ENCODE data around the gene TPD52L1.
A peak's percentile ranks its signal among the peaks of the same experiment; 100 is the strongest.

The TPD52L1 gene

DNA sequence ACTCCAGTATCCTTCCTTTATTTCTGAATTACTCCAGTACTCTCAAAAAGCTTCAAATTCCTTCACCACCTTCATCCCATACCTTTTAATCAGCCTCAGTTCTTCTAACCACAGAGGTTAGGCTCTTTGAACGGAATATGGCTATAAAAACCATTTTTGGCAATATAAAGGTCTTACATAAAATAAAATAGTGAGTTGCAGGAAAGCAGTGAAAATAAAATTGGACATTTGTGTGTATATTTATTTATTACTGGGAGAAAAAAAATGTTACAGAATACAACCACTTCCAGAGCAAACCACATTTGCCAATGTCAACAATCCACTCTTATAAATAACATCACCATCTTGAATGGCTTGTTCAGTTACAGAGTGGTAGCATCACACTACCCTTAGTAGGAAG, 140.5 kb downstream of the TPD52L1 start:
- Histone ChIP-seq H3K4me1 (ENCODE audit: control insufficient read depth in 1 of 2, insufficient read depth in 2 of 2, low read length in 2 of 2) (no peaks in the 10 kb centered on the region), H3K9ac (ENCODE audit: low read depth in 1 of 2, low read length in 2 of 2) (no peak overlapping the region), H3K36me3 (ENCODE audit: control insufficient read depth in 1 of 2, insufficient read depth in 2 of 2, low read length in 2 of 2) (peaks cover 10 to 33% of the 10 kb centered on the region in 2 donors), H3K9me3 (ENCODE audit: control insufficient read depth in 1 of 2, low read length in 2 of 2) (no peaks in the 10 kb centered on the region), H3K4me3 (ENCODE audit: low read depth in 1 of 2, low read length in 2 of 2) (no peak overlapping the region), H3K27me3 (ENCODE audit: control insufficient read depth in 1 of 2, insufficient read depth in 2 of 2, low read length in 2 of 2) (no peaks in the 10 kb centered on the region), H3K27ac (ENCODE audit: low read depth, low read length) (no peak overlapping the region)

DNA sequence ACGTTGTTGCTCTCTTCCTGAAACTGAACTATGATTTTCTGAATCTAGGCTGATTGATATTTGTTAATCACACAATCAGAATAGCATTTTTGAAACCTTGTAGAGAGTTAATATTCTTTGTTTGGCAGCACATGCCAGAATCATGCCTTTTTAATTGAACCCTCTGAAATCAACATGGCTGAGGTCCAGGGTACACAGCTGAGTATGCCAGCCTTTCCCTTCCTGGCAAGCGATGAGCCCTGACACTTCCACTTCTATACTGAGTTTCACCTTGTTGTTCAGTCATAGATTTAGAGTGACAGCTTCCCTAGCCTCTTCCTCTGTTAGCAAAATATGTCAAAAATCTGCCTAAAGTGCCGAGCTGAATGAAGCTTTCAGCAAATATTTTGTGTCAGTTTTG, 141.4 kb downstream of the TPD52L1 start:
- Histone ChIP-seq H3K27ac (ENCODE audit: low read depth, low read length) (no peak overlapping the region), H3K27me3 (ENCODE audit: control insufficient read depth in 1 of 2, insufficient read depth in 2 of 2, low read length in 2 of 2) (no peaks in the 10 kb centered on the region), H3K4me3 (ENCODE audit: low read depth in 1 of 2, low read length in 2 of 2) (no peak overlapping the region), H3K9me3 (ENCODE audit: control insufficient read depth in 1 of 2, low read length in 2 of 2) (no peaks in the 10 kb centered on the region), H3K4me1 (ENCODE audit: control insufficient read depth in 1 of 2, insufficient read depth in 2 of 2, low read length in 2 of 2) (peaks cover under 1 to 4% of the 10 kb centered on the region in 2 donors), H3K36me3 (ENCODE audit: control insufficient read depth in 1 of 2, insufficient read depth in 2 of 2, low read length in 2 of 2) (peaks cover 10 to 30% of the 10 kb centered on the region in 2 donors), H3K9ac (ENCODE audit: low read depth in 1 of 2, low read length in 2 of 2) (no peak overlapping the region)

GRCh38 chr6:125296471-125296870, 142.9 kb downstream of the TPD52L1 start:
- H3K9me3 ChIP-seq (ENCODE audit: control insufficient read depth in 1 of 2, low read length in 2 of 2): no peaks in the 10 kb centered on the region
- peaks cover 11 to 14% of the 10 kb centered on the region in 2 donors for H3K4me1 ChIP-seq (ENCODE audit: control insufficient read depth in 1 of 2, insufficient read depth in 2 of 2, low read length in 2 of 2)
- H3K27me3 ChIP-seq (ENCODE audit: control insufficient read depth in 1 of 2, insufficient read depth in 2 of 2, low read length in 2 of 2): no peaks in the 10 kb centered on the region
- H3K9ac ChIP-seq (ENCODE audit: low read depth in 1 of 2, low read length in 2 of 2): no peak overlapping the region
- H3K27ac ChIP-seq (ENCODE audit: low read depth, low read length): no peak overlapping the region
- H3K4me3 ChIP-seq (ENCODE audit: low read depth in 1 of 2, low read length in 2 of 2): no peak overlapping the region
- peaks cover 10 to 29% of the 10 kb centered on the region in 2 donors for H3K36me3 ChIP-seq (ENCODE audit: control insufficient read depth in 1 of 2, insufficient read depth in 2 of 2, low read length in 2 of 2)

DNA sequence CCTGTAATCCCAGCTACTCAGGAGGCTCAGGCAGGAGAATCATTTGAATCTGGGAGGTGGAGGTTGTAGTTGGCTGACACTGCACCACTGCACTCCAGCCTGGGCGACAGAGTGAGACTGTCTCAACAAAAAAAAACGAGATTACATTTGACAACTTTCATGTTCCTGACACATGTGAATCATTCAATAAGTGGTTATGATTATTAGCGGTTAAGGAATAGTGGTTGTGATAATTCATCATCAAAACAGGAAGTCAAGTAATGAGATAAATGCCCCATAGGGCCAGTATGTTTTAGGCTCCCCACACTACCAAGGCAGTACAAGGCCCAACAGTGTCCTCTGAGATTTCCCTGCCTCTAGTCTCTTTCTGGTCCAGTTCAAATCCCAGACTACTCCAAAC, 145.7 kb downstream of the TPD52L1 start:
- peaks cover 11 to 14% of the 10 kb centered on the region in 2 donors for H3K4me1 ChIP-seq (ENCODE audit: control insufficient read depth in 1 of 2, insufficient read depth in 2 of 2, low read length in 2 of 2)
- H3K4me3 ChIP-seq (ENCODE audit: low read depth in 1 of 2, low read length in 2 of 2): no peak overlapping the region
- H3K27ac ChIP-seq (ENCODE audit: low read depth, low read length): no peak overlapping the region
- H3K27me3 ChIP-seq (ENCODE audit: control insufficient read depth in 1 of 2, insufficient read depth in 2 of 2, low read length in 2 of 2): no peaks in the 10 kb centered on the region
- no peaks in the 10 kb centered on the region for H3K9me3 ChIP-seq (ENCODE audit: control insufficient read depth in 1 of 2, low read length in 2 of 2)
- H3K9ac ChIP-seq (ENCODE audit: low read depth in 1 of 2, low read length in 2 of 2): no peak overlapping the region
- H3K36me3 ChIP-seq (ENCODE audit: control insufficient read depth in 1 of 2, insufficient read depth in 2 of 2, low read length in 2 of 2): peaks cover 5 to 17% of the 10 kb centered on the region in 2 donors

DNA sequence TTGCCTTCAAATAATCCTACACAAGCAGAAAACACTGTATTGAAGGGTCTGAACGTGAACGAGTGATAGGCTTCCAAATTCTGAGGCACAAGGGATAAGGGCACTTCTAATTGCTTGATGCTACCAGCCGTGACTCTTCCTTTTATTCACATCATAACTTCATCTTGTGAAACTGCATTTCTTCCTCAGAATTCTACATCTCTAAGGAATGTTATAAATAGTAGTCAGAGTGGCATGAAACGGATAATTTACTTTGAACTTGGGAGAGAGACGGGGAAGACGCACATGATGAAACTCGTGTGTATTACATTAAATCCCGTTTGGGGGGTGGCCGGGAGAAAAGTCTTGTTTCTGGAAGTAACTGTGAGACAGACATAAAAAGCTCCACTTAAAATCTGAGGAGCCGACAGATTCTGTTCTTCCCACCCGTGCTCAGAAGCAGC, 147.4 kb downstream of the TPD52L1 start:
- Histone ChIP-seq H3K4me1 (ENCODE audit: control insufficient read depth in 1 of 2, insufficient read depth in 2 of 2, low read length in 2 of 2) (peaks cover 11 to 14% of the 10 kb centered on the region in 2 donors), H3K27ac (ENCODE audit: low read depth, low read length) (no peak overlapping the region), H3K9ac (ENCODE audit: low read depth in 1 of 2, low read length in 2 of 2) (peak overlapping the region; percentile 58 to 88), H3K27me3 (ENCODE audit: control insufficient read depth in 1 of 2, insufficient read depth in 2 of 2, low read length in 2 of 2) (no peaks in the 10 kb centered on the region), H3K4me3 (ENCODE audit: low read depth in 1 of 2, low read length in 2 of 2) (peak overlapping the region; percentile 73 to 84), H3K36me3 (ENCODE audit: control insufficient read depth in 1 of 2, insufficient read depth in 2 of 2, low read length in 2 of 2) (peaks cover 5 to 16% of the 10 kb centered on the region in 2 donors), H3K9me3 (ENCODE audit: control insufficient read depth in 1 of 2, low read length in 2 of 2) (no peaks in the 10 kb centered on the region)

GRCh38 chr6:125301435-125302391, 148.1 kb downstream of the TPD52L1 start, which contains the start of gene HDDC2:
HDDC2 (minus strand) TSS chr6:125301967; CDS start chr6:125301932, 35 bp downstream.
- Histone ChIP-seq H3K9me3 (ENCODE audit: control insufficient read depth in 1 of 2, low read length in 2 of 2) (no peaks in the 10 kb centered on the region), H3K4me1 (ENCODE audit: control insufficient read depth in 1 of 2, insufficient read depth in 2 of 2, low read length in 2 of 2) (peaks cover 11 to 14% of the 10 kb centered on the region in 2 donors), H3K27me3 (ENCODE audit: control insufficient read depth in 1 of 2, insufficient read depth in 2 of 2, low read length in 2 of 2) (no peaks in the 10 kb centered on the region), H3K4me3 (ENCODE audit: low read depth in 1 of 2, low read length in 2 of 2) (peak within 1 kb of the TSS; percentile 73 to 84), H3K27ac (ENCODE audit: low read depth, low read length) (peak within 1 kb of the TSS; percentile 62), H3K36me3 (ENCODE audit: control insufficient read depth in 1 of 2, insufficient read depth in 2 of 2, low read length in 2 of 2) (peaks cover 1 to 9% of the 10 kb centered on the region in 2 donors), H3K9ac (ENCODE audit: low read depth in 1 of 2, low read length in 2 of 2) (peak within 1 kb of the TSS; percentile 58 to 88)

DNA sequence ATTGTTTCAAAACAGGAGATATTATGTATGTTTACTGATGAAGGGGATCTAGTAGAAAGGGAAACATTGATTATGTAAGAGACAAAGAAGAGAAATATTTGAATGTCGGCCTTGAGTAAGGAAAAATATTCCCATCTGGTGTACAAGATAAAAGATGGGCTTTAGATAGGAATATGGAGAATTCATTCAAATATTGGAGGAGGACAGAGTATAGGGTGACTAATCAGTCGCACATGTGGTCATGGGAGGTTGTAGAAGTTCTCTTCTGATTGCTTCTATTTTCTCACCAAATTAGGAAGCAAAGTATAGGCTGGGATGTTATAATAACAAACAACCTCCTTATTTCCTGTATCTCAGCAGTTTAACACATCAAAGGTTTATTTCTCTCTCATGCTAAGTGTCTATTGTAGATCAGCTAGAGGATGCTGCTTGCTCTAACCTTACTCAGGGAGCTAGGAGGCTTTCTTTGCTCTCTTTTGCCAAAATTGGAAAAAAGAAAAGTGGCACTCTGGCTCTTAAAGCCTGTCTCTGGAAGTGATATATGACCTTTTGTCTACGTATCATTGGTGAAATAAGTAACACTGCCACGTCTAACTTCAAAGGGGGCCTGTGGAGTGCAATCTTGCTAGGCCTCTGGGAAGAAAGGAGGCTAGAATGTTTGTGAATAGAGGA, 149.4 kb downstream of the TPD52L1 start:
- no peaks in the 10 kb centered on the region for H3K36me3 ChIP-seq (ENCODE audit: control insufficient read depth in 1 of 2, insufficient read depth in 2 of 2, low read length in 2 of 2)
- H3K9ac ChIP-seq (ENCODE audit: low read depth in 1 of 2, low read length in 2 of 2): no peak overlapping the region
- H3K4me3 ChIP-seq (ENCODE audit: low read depth in 1 of 2, low read length in 2 of 2): no peak overlapping the region
- no peaks in the 10 kb centered on the region for H3K27me3 ChIP-seq (ENCODE audit: control insufficient read depth in 1 of 2, insufficient read depth in 2 of 2, low read length in 2 of 2)
- H3K27ac ChIP-seq (ENCODE audit: low read depth, low read length): no peak overlapping the region
- H3K9me3 ChIP-seq (ENCODE audit: control insufficient read depth in 1 of 2, low read length in 2 of 2): no peaks in the 10 kb centered on the region
- peaks cover 16 to 23% of the 10 kb centered on the region in 2 donors for H3K4me1 ChIP-seq (ENCODE audit: control insufficient read depth in 1 of 2, insufficient read depth in 2 of 2, low read length in 2 of 2)

DNA sequence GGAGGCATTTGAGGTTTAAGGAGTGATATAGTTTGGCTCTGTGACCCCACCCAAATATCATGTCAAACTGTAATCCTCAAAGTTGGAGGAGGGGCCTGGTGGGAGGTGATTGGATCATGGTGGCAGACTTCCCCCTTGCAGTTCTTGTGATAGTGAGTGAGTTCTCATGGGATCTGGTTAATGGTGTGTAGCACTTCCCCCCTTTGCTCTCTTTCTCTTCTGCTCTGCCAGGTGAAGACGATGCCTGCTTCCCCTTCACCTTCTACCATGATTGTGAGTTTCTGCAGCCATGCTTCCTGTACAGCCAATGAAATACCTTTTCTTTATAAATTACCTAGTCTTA, 149.9 kb downstream of the TPD52L1 start:
- no peaks in the 10 kb centered on the region for H3K36me3 ChIP-seq (ENCODE audit: control insufficient read depth in 1 of 2, insufficient read depth in 2 of 2, low read length in 2 of 2)
- H3K27ac ChIP-seq (ENCODE audit: low read depth, low read length): no peak overlapping the region
- no peaks in the 10 kb centered on the region for H3K27me3 ChIP-seq (ENCODE audit: control insufficient read depth in 1 of 2, insufficient read depth in 2 of 2, low read length in 2 of 2)
- no peaks in the 10 kb centered on the region for H3K9me3 ChIP-seq (ENCODE audit: control insufficient read depth in 1 of 2, low read length in 2 of 2)
- no peak overlapping the region for H3K9ac ChIP-seq (ENCODE audit: low read depth in 1 of 2, low read length in 2 of 2)
- peaks cover 17 to 23% of the 10 kb centered on the region in 2 donors for H3K4me1 ChIP-seq (ENCODE audit: control insufficient read depth in 1 of 2, insufficient read depth in 2 of 2, low read length in 2 of 2)
- H3K4me3 ChIP-seq (ENCODE audit: low read depth in 1 of 2, low read length in 2 of 2): no peak overlapping the region

DNA sequence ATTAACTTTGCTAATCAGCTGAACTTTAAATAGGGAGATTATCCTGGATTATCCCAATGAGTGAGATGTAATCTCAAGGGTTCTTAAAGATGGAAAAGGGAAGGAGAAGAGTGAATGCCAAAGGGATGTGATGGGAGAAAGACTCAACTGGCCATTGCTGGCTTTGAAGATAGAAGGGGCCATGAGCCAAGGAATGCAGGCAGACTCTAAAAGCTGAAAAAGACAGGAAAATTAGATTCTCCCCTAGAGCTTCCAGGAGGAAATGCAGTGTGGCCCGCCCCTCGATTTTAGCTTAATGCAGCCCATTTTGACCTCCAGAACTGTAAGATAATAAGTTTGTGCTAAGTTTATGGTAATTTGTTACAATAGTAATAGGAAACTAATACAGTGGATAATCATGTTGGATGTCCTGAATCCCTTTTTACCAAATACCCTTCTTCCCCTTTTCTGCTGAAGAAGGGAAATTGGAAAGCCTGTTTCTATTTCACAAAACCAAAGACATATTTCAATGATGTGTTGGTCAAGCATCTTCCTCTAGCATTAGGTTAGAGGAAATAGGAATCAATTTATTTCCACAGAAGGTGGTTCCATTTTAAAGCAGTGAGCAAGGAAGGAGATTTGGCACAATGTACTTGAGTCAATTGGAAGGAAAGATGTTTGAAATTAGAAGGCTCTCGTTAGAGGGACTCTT, 151.5 kb downstream of the TPD52L1 start:
- Histone ChIP-seq H3K36me3 (ENCODE audit: control insufficient read depth in 1 of 2, insufficient read depth in 2 of 2, low read length in 2 of 2) (no peaks in the 10 kb centered on the region), H3K4me1 (ENCODE audit: control insufficient read depth in 1 of 2, insufficient read depth in 2 of 2, low read length in 2 of 2) (peaks cover 14 to 17% of the 10 kb centered on the region in 2 donors), H3K27ac (ENCODE audit: low read depth, low read length) (no peak overlapping the region), H3K9ac (ENCODE audit: low read depth in 1 of 2, low read length in 2 of 2) (no peak overlapping the region), H3K27me3 (ENCODE audit: control insufficient read depth in 1 of 2, insufficient read depth in 2 of 2, low read length in 2 of 2) (no peaks in the 10 kb centered on the region), H3K4me3 (ENCODE audit: low read depth in 1 of 2, low read length in 2 of 2) (no peak overlapping the region), H3K9me3 (ENCODE audit: control insufficient read depth in 1 of 2, low read length in 2 of 2) (no peaks in the 10 kb centered on the region)

Measured in duodenal mucosa (tissue), 2 donors.